ENCODE measurements around the gene AVPR1B.

AVPR1B gene, protein sequence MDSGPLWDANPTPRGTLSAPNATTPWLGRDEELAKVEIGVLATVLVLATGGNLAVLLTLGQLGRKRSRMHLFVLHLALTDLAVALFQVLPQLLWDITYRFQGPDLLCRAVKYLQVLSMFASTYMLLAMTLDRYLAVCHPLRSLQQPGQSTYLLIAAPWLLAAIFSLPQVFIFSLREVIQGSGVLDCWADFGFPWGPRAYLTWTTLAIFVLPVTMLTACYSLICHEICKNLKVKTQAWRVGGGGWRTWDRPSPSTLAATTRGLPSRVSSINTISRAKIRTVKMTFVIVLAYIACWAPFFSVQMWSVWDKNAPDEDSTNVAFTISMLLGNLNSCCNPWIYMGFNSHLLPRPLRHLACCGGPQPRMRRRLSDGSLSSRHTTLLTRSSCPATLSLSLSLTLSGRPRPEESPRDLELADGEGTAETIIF

DNA sequence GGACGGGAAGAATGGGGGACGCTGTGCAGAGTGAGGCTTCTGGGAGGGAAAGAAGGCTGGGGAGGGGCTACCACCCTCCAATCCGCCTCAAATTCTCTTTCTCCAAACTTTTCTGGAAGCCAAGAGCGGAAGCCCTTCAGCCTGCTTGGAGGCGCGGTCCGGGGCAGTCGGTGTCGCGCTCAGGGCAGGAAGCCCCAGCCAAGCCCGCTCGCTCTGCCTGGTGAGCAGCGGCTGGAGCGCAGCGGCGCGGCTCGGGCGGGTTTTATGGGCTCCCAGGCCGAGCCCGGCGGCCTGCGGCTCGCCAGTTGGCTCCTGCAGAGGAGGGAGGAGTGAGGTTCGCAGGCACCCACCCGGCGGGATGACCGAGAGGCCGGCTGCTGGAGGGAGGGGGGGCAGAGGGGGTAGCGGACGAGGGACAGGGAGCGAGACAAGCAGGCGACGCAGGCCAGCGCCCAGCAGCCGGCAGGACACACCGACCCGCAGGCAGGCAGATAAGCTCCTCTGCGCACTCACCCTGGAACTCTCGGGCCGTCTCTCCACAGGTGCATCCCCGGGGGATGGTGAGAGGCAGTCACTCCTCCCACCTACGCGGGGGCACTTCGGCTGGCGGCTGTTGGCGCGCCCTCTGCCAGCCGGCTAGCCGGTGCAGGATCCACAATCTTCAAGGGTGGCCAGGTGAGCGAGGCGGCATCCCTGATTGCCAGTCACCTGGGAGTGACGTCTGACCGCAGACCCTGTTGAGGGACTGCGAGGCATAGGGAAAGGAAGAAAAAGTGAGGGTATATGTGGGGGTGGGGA, at the start of gene AVPR1B:
TSS of gene AVPR1B (minus strand) at position 238 of the 798 bp plus-strand sequence. CDS start 498 bp downstream, outside the sequence.
- no peak for DNase-seq (ENCODE audit: low read depth in 2 of 2)

DNA sequence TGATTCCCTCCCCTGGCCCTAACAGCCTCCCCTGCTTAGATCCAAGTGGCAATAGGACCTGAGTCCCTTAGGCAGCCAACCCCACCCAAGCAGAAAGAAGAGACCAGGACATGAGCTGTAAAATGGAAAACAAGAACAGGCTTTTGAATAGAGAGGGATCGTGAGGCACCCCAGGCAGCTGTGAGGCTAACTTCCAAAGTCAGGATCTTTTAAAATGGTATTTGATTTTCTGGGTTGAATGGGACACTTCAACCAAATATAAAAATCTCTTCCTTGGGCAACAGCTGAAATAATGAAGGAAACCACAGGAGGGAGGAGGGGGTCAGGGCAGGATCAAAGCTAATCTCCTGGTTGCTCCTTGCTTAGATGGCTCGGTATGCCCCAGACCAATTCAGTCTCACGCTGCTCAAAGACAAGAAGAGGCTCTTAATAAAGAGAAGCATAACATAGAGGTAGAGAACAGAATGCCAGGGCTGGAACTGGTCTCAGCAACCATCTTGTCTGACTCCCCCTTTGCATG, 28.6 kb upstream of the AVPR1B start:
- no peak for DNase-seq (ENCODE audit: low read depth in 2 of 2)

DNA sequence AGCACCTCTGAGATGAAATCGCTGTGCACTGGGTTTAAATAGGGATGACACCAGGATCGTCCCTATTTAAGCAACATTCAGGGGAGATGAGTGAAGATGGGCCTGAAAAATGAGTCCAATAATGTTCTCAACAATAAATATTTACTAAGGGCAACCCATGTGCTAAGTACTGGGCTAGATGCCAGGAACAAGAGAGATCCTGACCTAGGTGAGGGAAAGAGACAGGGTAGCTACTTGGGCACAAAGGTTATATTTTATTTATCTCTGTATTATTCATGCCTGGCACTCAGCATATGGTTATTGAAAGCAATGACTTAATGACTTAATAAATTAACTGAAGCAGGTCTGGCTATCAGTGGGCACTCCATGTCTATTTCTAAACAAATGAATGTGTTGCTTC, 27.4 kb upstream of the AVPR1B start:
- no peak for DNase-seq (ENCODE audit: low read depth in 2 of 2)

DNA sequence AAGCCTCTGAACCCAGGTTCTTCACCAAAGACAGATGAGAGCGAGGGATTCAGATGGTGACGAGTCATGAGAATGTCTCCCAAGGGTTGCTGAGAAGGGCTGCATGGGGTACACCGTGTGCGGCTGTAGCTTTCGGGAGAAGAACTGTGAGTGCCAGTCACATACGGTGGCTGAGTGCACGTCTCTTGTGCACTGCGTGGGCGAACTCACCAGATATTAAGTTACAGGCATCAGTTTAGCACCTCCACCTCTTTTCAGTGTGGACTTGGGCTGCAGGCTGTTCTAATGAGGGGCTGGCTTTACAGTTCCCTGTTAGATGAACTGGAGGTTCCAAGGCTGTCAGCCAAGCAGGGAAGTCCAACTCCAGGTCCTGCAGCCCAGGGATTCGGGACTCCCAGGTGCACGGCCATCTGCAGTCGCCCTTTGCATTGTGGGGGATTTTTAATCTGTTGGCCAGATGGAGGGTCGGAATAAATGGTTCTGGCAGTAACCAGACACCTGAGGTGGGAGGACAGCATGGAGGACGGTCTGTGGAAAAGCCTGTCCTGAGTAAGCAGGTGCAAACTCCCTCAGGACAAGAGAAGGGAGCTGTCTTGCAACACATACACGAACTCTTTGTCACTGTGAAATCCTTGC, 26.5 kb upstream of the AVPR1B start:
- no peak for DNase-seq (ENCODE audit: low read depth in 2 of 2)

DNA sequence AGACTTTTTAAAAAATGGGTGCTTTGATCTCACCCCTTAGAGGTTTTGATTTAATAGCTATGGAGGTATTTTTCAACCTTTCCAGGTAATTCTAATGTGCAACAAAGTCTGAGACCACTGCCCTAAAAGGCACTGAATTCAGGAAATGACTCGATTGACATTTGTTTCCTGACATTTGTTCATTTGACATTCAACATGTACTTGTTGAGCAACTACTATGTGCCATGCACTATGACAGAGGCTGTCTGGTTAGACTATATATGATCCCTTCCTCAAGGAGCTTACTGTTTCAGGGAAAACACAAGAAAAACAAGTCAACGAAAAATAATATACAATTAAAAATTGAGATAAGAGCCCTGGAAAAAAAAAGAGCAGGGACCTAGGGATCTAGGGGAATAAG, 25.6 kb upstream of the AVPR1B start:
- DNase-seq (ENCODE audit: low read depth in 2 of 2), result no peak

DNA sequence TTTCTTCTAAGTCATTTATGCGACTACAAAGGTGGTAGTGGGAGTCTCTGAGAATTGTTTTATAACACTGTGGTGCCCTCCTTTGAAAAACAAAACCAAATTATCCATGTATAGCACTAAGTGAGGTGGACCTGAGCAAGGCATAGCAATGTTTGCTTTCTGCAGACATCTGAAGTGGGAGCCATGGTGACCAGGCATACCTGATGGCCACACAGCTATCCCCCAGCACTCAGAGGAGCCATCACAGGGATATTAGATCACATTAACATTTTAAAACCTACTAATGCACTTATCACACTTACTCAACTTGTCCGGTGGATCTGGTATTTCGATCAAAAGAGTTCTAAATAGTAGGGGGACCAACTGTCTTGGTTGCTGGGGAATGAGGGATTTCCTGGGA, 24.8 kb upstream of the AVPR1B start:
- DNase-seq (ENCODE audit: low read depth in 2 of 2), result no peak

DNA sequence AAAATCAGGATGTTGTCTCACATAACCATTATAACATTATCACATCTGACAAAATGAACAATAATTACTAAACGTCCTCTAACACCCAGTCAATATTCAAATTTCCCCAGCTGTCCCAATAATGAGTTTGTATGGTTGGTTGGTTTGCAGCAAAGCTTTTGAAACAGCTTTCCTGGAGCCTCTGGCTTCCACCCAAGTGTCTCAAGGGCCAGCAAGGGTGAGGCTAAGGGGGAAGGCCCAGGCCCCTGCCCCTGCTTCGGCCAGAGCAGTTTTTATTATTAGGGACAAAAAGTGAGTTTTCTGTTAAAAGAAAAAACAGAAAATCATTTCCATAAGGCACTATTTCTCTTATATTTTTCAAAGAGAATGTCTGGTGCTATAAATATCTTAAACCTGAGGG, 19.1 kb upstream of the AVPR1B start:
- DNase-seq (ENCODE audit: low read depth in 2 of 2), result no peak

DNA sequence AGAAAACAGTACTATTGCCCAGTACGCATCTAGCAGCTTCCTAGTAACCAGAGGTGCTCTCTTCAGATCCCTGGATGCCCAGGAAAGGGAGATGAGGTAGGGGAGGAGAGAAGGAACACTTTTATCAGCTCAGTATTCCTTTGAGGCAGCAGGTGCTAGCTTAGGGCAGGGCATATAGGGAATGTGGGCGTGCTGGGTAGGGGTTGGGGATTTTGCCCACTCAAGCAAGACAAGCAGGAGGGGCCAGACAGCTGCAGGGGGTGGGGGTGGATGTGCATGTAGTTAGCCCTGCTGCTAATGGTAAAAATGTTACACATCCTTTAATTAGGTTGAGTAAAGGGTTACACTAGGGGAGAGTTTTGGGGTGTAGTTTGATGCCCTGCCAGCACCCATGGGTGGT, 18.1 kb upstream of the AVPR1B start:
- DNase-seq (ENCODE audit: low read depth in 2 of 2), result no peak

DNA sequence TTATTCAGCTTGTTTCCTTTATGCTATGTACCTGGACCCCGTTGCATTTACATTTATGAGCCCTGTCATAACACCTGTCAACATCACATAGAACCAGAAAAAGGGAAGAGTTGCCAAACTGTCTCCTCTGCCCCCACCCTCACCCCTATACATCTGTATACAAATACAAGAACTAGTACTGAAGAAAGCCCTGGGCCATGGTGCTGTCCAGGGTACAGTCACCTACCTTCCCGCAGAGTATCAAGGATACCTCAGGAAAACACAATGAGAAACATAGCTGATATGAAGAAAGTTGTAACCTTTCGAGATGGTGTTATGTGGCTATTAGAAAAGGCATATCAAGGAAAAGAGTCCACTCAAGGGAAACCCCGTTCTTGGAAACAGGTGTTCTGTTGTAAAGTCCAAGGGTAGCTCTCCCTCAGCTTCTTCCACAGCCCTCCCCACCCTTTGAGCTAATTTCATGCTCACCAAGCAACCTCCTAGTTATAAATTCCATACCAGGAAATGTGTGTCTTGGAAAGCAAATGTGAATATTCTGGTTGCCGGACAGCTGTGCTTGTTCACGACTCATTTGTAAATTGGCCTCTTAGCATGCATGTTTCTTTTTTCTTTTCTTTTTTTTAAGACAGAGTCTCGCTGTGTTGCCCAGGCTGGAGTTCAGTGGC, 16.7 kb upstream of the AVPR1B start:
- DNase-seq (ENCODE audit: low read depth in 2 of 2), result no peak

DNA sequence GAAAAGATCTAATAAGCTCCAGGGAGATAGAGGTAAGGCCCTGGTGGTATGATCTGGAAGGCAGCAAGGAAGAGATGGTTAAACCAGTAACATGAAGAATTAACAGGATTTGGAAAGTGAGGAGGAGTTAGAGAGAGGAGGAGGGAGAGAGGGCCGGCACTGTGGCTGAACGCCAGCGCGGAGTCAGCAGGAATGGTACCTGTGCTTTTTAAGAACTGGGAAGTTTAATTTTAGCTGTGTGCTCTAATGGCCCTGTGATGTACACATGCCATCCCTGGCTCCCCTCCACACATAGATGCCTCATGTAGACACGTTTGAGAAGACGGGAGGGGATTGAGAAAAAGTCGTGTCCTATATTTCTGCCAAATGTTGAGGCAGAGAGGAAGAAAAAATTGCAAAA, 13.8 kb upstream of the AVPR1B start:
- no peak for DNase-seq (ENCODE audit: low read depth in 2 of 2)

DNA sequence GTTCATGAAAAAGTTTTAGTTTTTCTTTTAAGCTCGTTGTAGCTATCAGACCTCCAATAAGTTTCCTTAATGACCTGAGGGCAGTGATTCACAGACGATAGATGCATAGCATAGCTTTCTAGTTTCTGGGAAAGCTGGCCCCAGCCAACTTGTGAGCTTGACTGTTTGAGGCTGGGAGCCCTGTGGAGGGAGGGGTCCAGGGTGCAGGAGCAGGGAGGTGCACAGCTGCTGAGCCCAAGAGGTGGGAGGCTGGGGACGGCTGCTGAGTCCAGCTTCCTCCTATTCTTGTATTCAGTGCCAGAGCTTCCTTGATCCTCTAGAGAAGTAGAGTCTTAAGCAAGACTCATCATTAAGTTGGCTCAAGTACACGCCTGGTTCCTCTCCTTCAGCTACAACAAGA, 11.0 kb upstream of the AVPR1B start:
- no peak for DNase-seq (ENCODE audit: low read depth in 2 of 2)

DNA sequence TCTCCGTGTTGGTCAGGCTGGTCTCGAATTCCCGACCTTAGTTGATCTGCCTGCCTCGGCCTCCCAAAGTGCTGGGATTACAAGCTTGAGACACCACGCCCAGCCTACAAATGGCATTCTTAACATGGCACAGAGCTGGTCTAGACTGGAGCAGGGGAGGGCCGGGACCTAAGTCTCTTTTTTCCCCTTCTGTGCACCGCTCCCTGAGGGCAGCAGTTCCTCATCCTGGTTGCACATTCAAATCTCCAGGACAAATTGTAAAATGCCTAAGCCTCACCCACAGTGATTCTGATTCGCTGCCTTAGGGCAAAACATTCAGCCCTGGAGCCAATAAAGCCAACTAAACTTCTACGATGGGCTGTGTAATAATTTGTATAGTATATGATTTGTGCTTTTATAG, 10.1 kb upstream of the AVPR1B start:
- DNase-seq (ENCODE audit: low read depth in 2 of 2), result no peak

DNA sequence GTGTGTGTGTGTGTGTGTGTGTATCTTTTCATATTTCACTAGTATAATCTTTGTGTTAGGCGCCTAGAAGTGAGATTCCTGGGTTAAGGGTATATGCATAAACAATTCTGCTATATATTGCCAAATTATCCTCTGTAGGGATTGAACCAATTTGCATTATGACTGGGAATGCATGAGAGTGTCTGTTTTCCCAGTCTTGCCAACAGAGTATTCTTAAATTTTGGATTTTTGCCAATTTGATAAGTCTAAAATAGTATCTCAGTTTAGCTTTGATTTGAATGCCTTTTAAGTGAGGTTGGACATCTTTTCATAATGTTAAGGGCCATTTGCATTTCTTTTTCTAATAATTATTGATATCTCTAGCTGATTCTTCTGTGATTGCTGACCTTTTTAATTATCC, 8.2 kb upstream of the AVPR1B start:
- no peak for DNase-seq (ENCODE audit: low read depth in 2 of 2)

DNA sequence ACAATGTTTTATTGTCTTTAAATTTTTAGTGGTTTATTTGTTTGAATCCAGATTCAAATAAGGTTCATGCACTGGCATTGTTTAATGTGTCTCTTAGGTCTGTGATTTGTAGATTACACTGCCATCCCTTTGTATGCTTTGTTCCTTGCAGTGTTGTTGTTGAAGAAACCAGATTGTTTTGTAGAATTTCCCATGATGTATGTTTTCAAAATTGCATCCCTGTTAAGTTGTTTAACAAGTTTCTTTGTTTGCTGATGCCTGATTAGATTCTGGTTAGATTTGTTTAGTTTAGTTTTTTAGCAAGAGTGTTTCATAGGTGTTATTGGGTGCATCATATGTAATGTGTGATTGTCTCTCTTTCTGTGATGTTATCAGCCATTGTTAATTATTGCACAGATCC, 5.5 kb upstream of the AVPR1B start:
- DNase-seq (ENCODE audit: low read depth in 2 of 2), result no peak

DNA sequence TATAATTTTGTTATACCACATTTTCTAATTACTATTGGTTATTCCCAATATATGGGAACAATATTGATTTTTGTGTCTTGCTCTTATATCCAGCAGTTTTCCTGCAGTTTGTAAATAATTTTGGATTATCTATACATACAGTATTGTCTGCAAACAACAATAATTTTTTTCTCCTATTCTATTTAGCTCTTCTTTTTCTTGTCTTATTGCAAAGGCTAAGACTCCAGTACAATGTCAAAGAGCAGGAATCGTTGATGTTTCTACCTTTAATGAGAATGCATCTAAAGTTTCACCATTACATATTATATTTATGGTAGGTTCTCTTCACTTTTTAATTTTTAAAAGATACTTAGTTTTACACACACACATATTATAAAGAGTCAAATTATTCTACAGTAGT, 4.1 kb upstream of the AVPR1B start:
- no peak for DNase-seq (ENCODE audit: low read depth in 2 of 2)

DNA sequence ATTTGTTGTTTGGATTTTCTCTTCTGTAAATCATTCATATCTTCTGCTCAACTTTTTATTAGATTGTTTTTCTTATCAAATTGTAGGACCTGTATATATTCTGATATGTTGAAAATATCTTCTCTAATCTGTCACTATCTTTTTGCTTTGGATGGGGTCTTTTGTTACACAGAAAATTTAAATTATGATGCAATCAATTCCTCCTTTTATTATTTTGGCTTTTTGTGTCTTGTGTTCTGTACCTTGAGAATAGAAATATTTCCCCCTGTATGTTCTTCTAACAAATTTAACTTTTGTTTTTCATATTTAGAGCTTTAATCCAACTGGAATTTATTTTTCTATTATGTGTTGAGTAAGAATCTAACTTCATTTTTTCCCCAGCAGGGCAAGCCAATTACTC, 3.2 kb upstream of the AVPR1B start:
- DNase-seq (ENCODE audit: low read depth in 2 of 2), result no peak

DNA sequence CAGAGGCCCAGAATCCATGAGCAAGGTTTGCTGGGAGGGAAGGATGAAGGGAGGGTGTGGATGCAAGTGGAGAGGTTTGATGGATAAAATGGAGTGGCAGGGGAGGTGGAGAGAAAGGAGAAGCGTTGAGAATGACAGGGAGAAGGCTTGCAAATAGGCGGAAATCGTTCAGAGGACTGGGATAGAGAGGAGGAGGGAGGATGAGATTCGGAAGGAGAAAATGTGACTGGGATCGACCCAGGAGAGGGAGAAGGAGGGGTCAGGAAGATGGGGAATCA, 376 bp downstream of the AVPR1B start:
- DNase-seq (ENCODE audit: low read depth in 2 of 2), result no peak

DNA sequence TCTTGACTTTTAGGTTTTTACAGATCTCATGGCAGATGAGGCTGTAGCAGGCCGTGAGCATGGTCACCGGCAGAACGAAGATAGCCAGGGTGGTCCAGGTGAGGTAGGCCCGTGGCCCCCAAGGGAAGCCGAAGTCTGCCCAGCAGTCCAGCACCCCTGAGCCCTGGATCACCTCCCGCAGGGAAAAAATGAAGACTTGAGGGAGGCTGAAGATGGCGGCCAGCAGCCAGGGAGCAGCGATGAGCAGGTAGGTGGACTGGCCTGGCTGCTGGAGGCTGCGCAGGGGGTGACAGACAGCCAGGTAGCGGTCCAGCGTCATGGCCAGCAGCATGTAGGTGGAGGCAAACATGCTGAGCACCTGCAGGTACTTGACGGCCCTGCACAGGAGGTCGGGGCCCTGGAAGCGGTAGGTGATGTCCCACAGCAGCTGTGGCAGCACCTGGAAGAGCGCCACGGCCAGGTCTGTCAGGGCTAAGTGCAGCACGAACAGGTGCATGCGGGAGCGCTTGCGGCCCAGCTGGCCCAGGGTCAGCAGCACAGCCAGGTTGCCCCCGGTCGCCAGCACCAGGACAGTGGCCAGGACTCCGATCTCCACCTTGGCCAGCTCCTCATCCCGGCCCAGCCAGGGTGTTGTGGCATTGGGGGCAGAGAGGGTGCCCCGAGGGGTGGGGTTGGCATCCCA, 856 bp downstream of the AVPR1B start:
- no peak for DNase-seq (ENCODE audit: low read depth in 2 of 2)

DNA sequence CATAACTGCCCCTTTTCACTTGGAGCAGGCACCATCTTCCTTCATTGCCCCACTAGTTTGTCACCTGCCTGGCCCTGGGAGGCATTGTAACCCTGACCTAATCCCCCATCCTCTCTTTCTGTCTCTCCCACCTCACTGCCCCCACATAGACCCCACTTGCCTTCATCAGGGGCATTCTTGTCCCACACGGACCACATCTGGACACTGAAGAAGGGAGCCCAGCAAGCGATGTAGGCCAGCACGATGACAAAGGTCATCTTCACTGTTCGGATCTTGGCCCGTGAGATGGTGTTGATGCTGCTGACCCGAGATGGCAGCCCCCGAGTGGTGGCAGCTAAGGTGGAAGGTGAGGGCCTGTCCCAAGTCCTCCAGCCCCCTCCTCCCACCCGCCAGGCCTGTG, 1.4 kb downstream of the AVPR1B start:
- no peak for DNase-seq (ENCODE audit: low read depth in 2 of 2)

DNA sequence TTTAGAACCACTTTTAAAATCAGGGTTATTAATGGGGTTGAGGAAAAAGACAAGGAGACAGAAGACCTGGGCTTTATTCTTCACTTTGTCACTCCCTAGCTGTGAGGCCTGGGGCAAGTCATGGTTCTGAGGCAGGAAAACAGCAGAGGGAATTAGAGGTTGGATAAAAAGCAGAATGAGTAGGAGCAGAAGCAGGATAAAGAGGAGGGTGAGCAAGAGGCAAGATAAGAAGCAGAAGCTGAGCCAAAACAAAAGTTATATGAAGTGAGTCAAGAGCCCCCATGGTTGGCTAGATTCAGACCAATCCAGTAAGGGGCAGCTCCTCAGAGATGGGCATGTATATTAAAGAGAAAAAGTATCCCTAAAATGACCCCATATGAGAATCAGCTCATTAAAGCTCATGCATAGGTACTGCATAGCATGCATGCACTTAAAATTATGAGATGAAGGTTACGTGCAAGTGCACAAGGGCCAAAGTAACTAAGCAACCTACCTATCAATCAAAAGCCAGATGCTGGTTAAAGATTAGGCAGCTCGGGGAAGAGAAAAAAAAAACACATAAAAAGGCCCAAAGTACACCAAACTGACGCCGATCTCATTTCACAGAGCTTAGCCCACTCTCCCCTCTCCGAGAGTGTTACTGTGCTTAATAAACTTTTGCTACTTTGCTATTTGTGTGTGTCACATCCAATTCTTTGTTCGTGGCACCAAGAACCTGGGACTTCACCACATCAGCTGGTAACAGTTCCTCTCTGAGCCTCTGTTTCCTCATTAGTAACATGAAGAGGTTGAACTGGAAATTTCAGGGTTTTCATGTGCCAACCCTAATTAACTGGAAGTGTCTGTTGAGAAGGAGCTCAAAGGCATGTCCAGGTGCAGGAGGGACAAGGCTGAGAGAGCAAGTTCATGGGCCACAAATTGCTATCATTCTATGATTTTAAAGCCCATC, 2.2 kb downstream of the AVPR1B start:
- no peak for DNase-seq (ENCODE audit: low read depth in 2 of 2)
